SK-N-SH (cell line): ENCODE data around the gene MXI1. TPM values are rescaled to one million over a fixed set of nuclear protein-coding genes. Genes with fewer than 3 reads are reported as not detected.

Source experiments
- CTCF ChIA-PET: fragments of 300-600, 350-600 bp; formaldehyde crosslinking; extraction: SDS; loops from one replicate; lab custom pipeline; 2021; lab: Yijun Ruan, JAX
- POLR2A ChIA-PET: fragments of 350-600 bp; sonication (Branson Sonifier 250); formaldehyde crosslinking; extraction: SDS; loops from one replicate; lab custom pipeline; 2020; ENCODE audit warnings: antibody characterized with exemption, inconsistent platforms; lab: Yijun Ruan, JAX
- DNase-seq: peaks from one replicate; pipeline ENCODE4 v3.0.0; 2012
- H2AFZ ChIP-seq: fragments of 200-600 bp; sonication (generic); 2 replicates; pipeline ENCODE4 v1.8.1; 2016; ENCODE audit warnings: antibody characterized with exemption, mild to moderate bottlenecking, low read depth
- H3F3A ChIP-seq: fragments of 200-600 bp; sonication (generic); replicated peaks from 2 replicates; pipeline ENCODE3; 2016; ENCODE audit warnings: antibody characterized with exemption, mild to moderate bottlenecking; ENCODE audit not compliant: insufficient read depth
- H3K27ac ChIP-seq, 2 experiments: fragments of 200-500 bp in 1 of 2; fragments of 200-600 bp in 1 of 2; sonication (Bioruptor generic) in 1 of 2; sonication (generic), shearing (Covaris generic) in 1 of 2; 2 replicates each; pipeline versions ENCODE4 v1.5.1 to v1.6.1; 2014 to 2016; ENCODE audit warnings: low read depth in 2 of 2, inconsistent platforms in 1 of 2, low read length in 1 of 2, mild to moderate bottlenecking in 1 of 2, mixed read lengths in 1 of 2
- H3K27me3 ChIP-seq: fragments of 200-600 bp; sonication (generic), shearing (Covaris generic); 2 replicates; pipeline ENCODE4 v1.6.1; 2016; ENCODE audit warnings: mixed run types; ENCODE audit not compliant: insufficient read depth
- H3K36me3 ChIP-seq, 2 experiments: fragments of 200-500 bp in 1 of 2; fragments of 200-600 bp in 1 of 2; sonication (Bioruptor generic) in 1 of 2; sonication (generic) in 1 of 2; replicated peaks in 1 of 2; 2 replicates each; pipeline versions ENCODE3 to v1.5.1; 2014 to 2016; ENCODE audit warnings: low read length in 1 of 2, mild to moderate bottlenecking in 1 of 2; ENCODE audit not compliant: insufficient read depth in 2 of 2, control insufficient read depth in 1 of 2
- H3K4me1 ChIP-seq, 2 experiments: fragments of 200-500 bp in 1 of 2; fragments of 200-600 bp in 1 of 2; sonication (Bioruptor generic) in 1 of 2; sonication (generic), shearing (Covaris generic) in 1 of 2; 2 replicates each; pipeline versions ENCODE4 v1.5.1 to v1.6.1; 2014 to 2016; ENCODE audit warnings: low read depth in 1 of 2, low read length in 1 of 2, mixed run types in 1 of 2; ENCODE audit not compliant: insufficient read depth in 2 of 2, control insufficient read depth in 1 of 2
- H3K4me2 ChIP-seq: fragments of 200-600 bp; sonication (generic), shearing (Covaris generic); 2 replicates; pipeline ENCODE4 v1.6.1; 2017; ENCODE audit warnings: mixed run types
- H3K4me3 ChIP-seq, 2 experiments: fragments of 200-500 bp in 1 of 2; fragments of 200-600 bp in 1 of 2; sonication (Bioruptor generic) in 1 of 2; sonication (generic), shearing (Covaris generic) in 1 of 2; 2 replicates each; pipeline versions ENCODE4 v1.5.1 to v1.8.1; 2014 to 2016; ENCODE audit warnings: low read depth in 2 of 2, inconsistent platforms in 1 of 2, low read length in 1 of 2, mild to moderate bottlenecking in 1 of 2, mixed read lengths in 1 of 2, moderate library complexity in 1 of 2
- H3K79me2 ChIP-seq: fragments of 200-600 bp; sonication (generic); 2 replicates; pipeline ENCODE4 v1.8.1; 2017; ENCODE audit warnings: mild to moderate bottlenecking; ENCODE audit not compliant: insufficient read depth
- H3K9ac ChIP-seq: fragments of 200-600 bp; sonication (generic); 2 replicates; pipeline ENCODE4 v1.6.1; 2017; ENCODE audit warnings: mixed run types
- H3K9me2 ChIP-seq: fragments of 200-600 bp; sonication (generic); 2 replicates; pipeline ENCODE4 v1.6.1; 2017; ENCODE audit warnings: mixed run types
- H3K9me3 ChIP-seq: fragments of 200-600 bp; sonication (generic); 2 replicates; pipeline ENCODE4 v1.6.1; 2017; ENCODE audit warnings: mixed run types, mild to moderate bottlenecking, moderate library complexity
- H4K20me1 ChIP-seq: fragments of 200-600 bp; sonication (generic); 2 replicates; pipeline ENCODE4 v1.6.1; 2017; ENCODE audit warnings: mild to moderate bottlenecking, mixed run types; ENCODE audit not compliant: insufficient read depth
- CHD2 ChIP-seq: fragments of 150-350 bp; IDR thresholded peaks from 2 replicates; pipeline ENCODE4 v1.6.1; 2018; ENCODE audit warnings: low read length; ENCODE audit not compliant: partially characterized antibody
- ELF1 ChIP-seq: IDR thresholded peaks from 2 replicates; pipeline ENCODE4 v1.4.0; 2012
- EP300 ChIP-seq, 2 experiments: IDR thresholded peaks; 2 replicates each; pipeline versions ENCODE4 v1.4.0 to v1.6.1; 2012; ENCODE audit warnings: borderline replicate concordance in 1 of 2, low read depth in 1 of 2, low read length in 1 of 2
- EZH2phosphoT487 ChIP-seq: fragments of 200-600 bp; sonication (generic); IDR thresholded peaks from 2 replicates; pipeline ENCODE4 v1.6.1; 2017; ENCODE audit warnings: low read depth, mixed run types, mild to moderate bottlenecking, antibody characterized with exemption, moderate library complexity, borderline replicate concordance
- FOSL2 ChIP-seq: IDR thresholded peaks from 2 replicates; pipeline ENCODE4 v1.4.0; 2012; ENCODE audit warnings: low read depth, mild to moderate bottlenecking, moderate library complexity, borderline replicate concordance
- FOXJ3 ChIP-seq: sonication (generic); formaldehyde crosslinking; IDR thresholded peaks from 2 replicates; pipeline ENCODE4 v1.5.1; 2020; ENCODE audit warnings: mild to moderate bottlenecking, missing genetic modification reagents
- FOXM1 ChIP-seq: IDR thresholded peaks from 2 replicates; pipeline ENCODE4 v1.4.0; 2012; ENCODE audit warnings: low read depth, mild to moderate bottlenecking
- GABPA ChIP-seq: IDR thresholded peaks from 2 replicates; pipeline ENCODE4 v1.4.0; 2012; ENCODE audit warnings: low read depth, mild to moderate bottlenecking
- IRF3 ChIP-seq: fragments of 150-350 bp; IDR thresholded peaks from 2 replicates; pipeline ENCODE4 v1.6.1; 2016; ENCODE audit warnings: mild to moderate bottlenecking, low read depth, low read length
- MAX ChIP-seq: IDR thresholded peaks from 2 replicates; pipeline ENCODE4 v1.4.0; 2012; ENCODE audit warnings: low read depth
- MEF2A ChIP-seq: IDR thresholded peaks from 2 replicates; pipeline ENCODE4 v1.4.0; 2012; ENCODE audit warnings: low read depth, borderline replicate concordance
- MXI1 ChIP-seq: IDR thresholded peaks from 2 replicates; pipeline ENCODE4 v1.6.1; 2012; ENCODE audit warnings: mild to moderate bottlenecking, low read depth, low read length, improper control_type of control experiment
- PBX3 ChIP-seq: IDR thresholded peaks from 2 replicates; pipeline ENCODE4; 2012
- POLR2AphosphoS5 ChIP-seq: IDR thresholded peaks from 2 replicates; pipeline ENCODE4 v1.6.1; 2012; ENCODE audit warnings: low read depth, low read length
- RAD21 ChIP-seq: IDR thresholded peaks from 2 replicates; pipeline ENCODE4 v1.6.1; 2012; ENCODE audit warnings: mild to moderate bottlenecking, low read length
- RCOR1 ChIP-seq: fragments of 150-350 bp; IDR thresholded peaks from 2 replicates; pipeline ENCODE4 v1.6.1; 2017; ENCODE audit warnings: antibody characterized with exemption, low read length
- REST ChIP-seq: IDR thresholded peaks from 2 replicates; pipeline ENCODE4 v1.6.1; 2012; ENCODE audit warnings: mild to moderate bottlenecking, low read depth, low read length, moderate library complexity
- RFX5 ChIP-seq: IDR thresholded peaks from 2 replicates; pipeline ENCODE4 v1.6.1; 2012; ENCODE audit warnings: mild to moderate bottlenecking, improper control_type of control experiment, low read length
- RXRA ChIP-seq: IDR thresholded peaks from 2 replicates; pipeline ENCODE4 v1.4.0; 2012; ENCODE audit warnings: low read depth, mild to moderate bottlenecking, borderline replicate concordance
- TEAD4 ChIP-seq: IDR thresholded peaks from 2 replicates; pipeline ENCODE4 v1.4.0; 2012; ENCODE audit warnings: mild to moderate bottlenecking, borderline replicate concordance; ENCODE audit not compliant: insufficient read depth
- USF1 ChIP-seq: IDR thresholded peaks from 2 replicates; pipeline ENCODE4 v1.4.0; 2012; ENCODE audit warnings: low read depth, borderline replicate concordance
- USF2 ChIP-seq: fragments of 150-350 bp; IDR thresholded peaks from 2 replicates; pipeline ENCODE4 v1.6.1; 2017; ENCODE audit warnings: antibody characterized with exemption, low read length, low read depth, borderline replicate concordance
- ZBTB33 ChIP-seq: IDR thresholded peaks from 2 replicates; pipeline ENCODE4 v1.4.0; 2012; ENCODE audit warnings: low read depth, borderline replicate concordance
- WGBS: methylation state at CpG from one replicate; pipeline ENCODE4 v1.1.6; 2017; ENCODE audit warnings: low lambda C conversion rate; 5-methylcytosine and 5-hydroxymethylcytosine counted together
- polyA plus RNA-seq, 3 experiments: library from polyadenylated mRNA; depleted of rRNA; stranded (reverse); fragments of >200 nt; gene quantifications; 2 replicates each; pipeline ENCODE4 v1.2.3, GENCODE V29; 2012

MXI1 gene
- polyA plus RNA-seq, 1 of the 3 experiments (the other 2 are of a cell fraction): 13.8 TPM

- no peak for TF ChIP-seq RXRA
- TF ChIP-seq POLR2AphosphoS5: no peak
- TF ChIP-seq ZBTB33: no peak
- no peak for TF ChIP-seq GABPA
- TF ChIP-seq, all 33 proteins: peak for 0
These were observed 17.2 kb upstream of the MXI1 start (continued) for GRCh38 chr10:110190170-110190569.

GRCh38 chr10:110192552-110192951 lies 14.9 kb upstream of the MXI1 start:
- 95% methylated on average over 2 of the region's 4 CpGs for WGBS
- Histone ChIP-seq H4K20me1 (no peaks in the 10 kb centered on the region), H3K4me1 (no peaks in the 10 kb centered on the region), H3K36me3 (no peaks in the 10 kb centered on the region), H3K27ac (no peak overlapping the region), H3K9me2 (no peaks in the 10 kb centered on the region), H3K4me2 (no peak overlapping the region), H3K9me3 (no peaks in the 10 kb centered on the region), H3K4me3 (no peak overlapping the region), H3F3A (no peaks in the 10 kb centered on the region), H3K79me2 (no peaks in the 10 kb centered on the region), H3K9ac (no peak overlapping the region), H3K27me3 (peaks cover 18% of the 10 kb centered on the region; the same call in 1 of the 2 replicates), H2AFZ (no peak overlapping the region)
- TF ChIP-seq USF2: no peak
- TF ChIP-seq IRF3: no peak
- no peak for TF ChIP-seq FOXJ3 (CRISPR knock-in tag)
- no peak for TF ChIP-seq EP300 (IDR thresholded peaks at IDR 0.05; ENCODE audit: borderline replicate concordance in 1 of 2, low read depth in 1 of 2, low read length in 1 of 2)
- TF ChIP-seq CHD2: no peak
- no peak for TF ChIP-seq RCOR1
- no peak for TF ChIP-seq MAX
- no peak for TF ChIP-seq REST
- no peak for TF ChIP-seq FOXM1
- no peak for TF ChIP-seq RFX5
- no peak for TF ChIP-seq PBX3
- no peak for TF ChIP-seq ELF1
- no peak for TF ChIP-seq EZH2phosphoT487
- no peak for TF ChIP-seq FOSL2
- TF ChIP-seq RAD21: no peak
- TF ChIP-seq MEF2A: no peak
- no peak for TF ChIP-seq USF1
- TF ChIP-seq MXI1: no peak
- TF ChIP-seq TEAD4: no peak
- no peak for DNase-seq
- ChIA-PET POLR2A (no interaction called here), CTCF (interaction anchor here (0.9 kb wide), 1 partner anchor 14 kb away, joined by 3 read pairs; no protein-coding TSS in a partner anchor)
